IMR-90 (cell line): ENCODE results near the gene LOX. TPM values are rescaled to one million over a fixed set of nuclear protein-coding genes. Genes with fewer than 3 reads are reported as not detected.
A peak's percentile ranks its signal among the peaks of the same experiment; 100 is the strongest.

Source experiments
- ATAC-seq: fragments of 200-7000 bp; cut with Tn5 transposase; 2 replicates; pipeline ENCODE4 v1.9.1; 2020; ENCODE audit warnings: low read depth, mild to moderate bottlenecking, moderate library complexity
- BruUV-seq: library from RNA; stranded (reverse); fragments of 400-500 nt; replicated peaks from 2 replicates; lab custom pipeline; 2021; lab: Mats Ljungman, UMichigan
- CTCF ChIA-PET: fragments of 300-600 bp; formaldehyde crosslinking; extraction: SDS; loops from one replicate; lab custom pipeline; 2021; ENCODE audit warnings: antibody characterized with exemption; lab: Yijun Ruan, JAX
- POLR2A ChIA-PET: fragments of 300-600 bp; sonication (Branson Sonifier 250); formaldehyde crosslinking; loops from one replicate; lab custom pipeline; 2022; ENCODE audit warnings: antibody characterized with exemption; ENCODE audit not compliant: unreplicated experiment; lab: Charles Lee
- DNase-seq: peaks from one replicate; pipeline ENCODE4 v3.0.0; 2013
- H2AFZ ChIP-seq: replicated peaks from 2 replicates; pipeline ENCODE3; 2013; ENCODE audit warnings: low read length, mild to moderate bottlenecking; ENCODE audit not compliant: poor library complexity
- H2AK5ac ChIP-seq: 2 replicates; pipeline ENCODE4 v1.6.1; 2013; ENCODE audit warnings: low read depth, low read length, inconsistent platforms
- H2AK9ac ChIP-seq: replicated peaks from 2 replicates; pipeline ENCODE3; 2013; ENCODE audit warnings: mild to moderate bottlenecking, low read depth, low read length, moderate library complexity; ENCODE audit not compliant: poor library complexity
- H2BK120ac ChIP-seq: 2 replicates; pipeline ENCODE4 v1.6.1; 2013; ENCODE audit warnings: low read depth, low read length, inconsistent platforms
- H2BK15ac ChIP-seq: 3 replicates; pipeline ENCODE4 v1.6.1; 2013; ENCODE audit warnings: low read depth, low read length, inconsistent platforms
- H2BK20ac ChIP-seq: 2 replicates; pipeline ENCODE4 v1.6.1; 2013; ENCODE audit warnings: low read depth, mild to moderate bottlenecking, inconsistent platforms, low read length, moderate library complexity
- H2BK5ac ChIP-seq: 2 replicates; pipeline ENCODE4 v1.6.1; 2013; ENCODE audit warnings: mild to moderate bottlenecking, low read depth, low read length, inconsistent platforms; ENCODE audit not compliant: poor library complexity, severe bottlenecking
- H3K14ac ChIP-seq: replicated peaks from 2 replicates; pipeline ENCODE4 v1.6.1; 2013; ENCODE audit warnings: low read depth, low read length, inconsistent platforms
- H3K18ac ChIP-seq: 2 replicates; pipeline ENCODE4 v1.6.1; 2013; ENCODE audit warnings: low read depth, low read length, control low read depth
- H3K23ac ChIP-seq: 2 replicates; pipeline ENCODE4 v1.6.1; 2013; ENCODE audit warnings: low read depth, low read length, inconsistent platforms
- H3K27ac ChIP-seq: 2 replicates; pipeline ENCODE4 v1.5.1; 2013; ENCODE audit warnings: mild to moderate bottlenecking, control low read depth, low read length; ENCODE audit not compliant: insufficient read depth
- H3K27me3 ChIP-seq: 2 replicates; pipeline ENCODE4 v1.6.1; 2013; ENCODE audit warnings: low read length; ENCODE audit not compliant: control insufficient read depth, insufficient read depth
- H3K36me3 ChIP-seq: 2 replicates; pipeline ENCODE4 v1.6.1; 2013; ENCODE audit warnings: low read length, mixed read lengths; ENCODE audit not compliant: control insufficient read depth, insufficient read depth
- H3K4ac ChIP-seq: 2 replicates; pipeline ENCODE4 v1.6.1; 2013; ENCODE audit warnings: low read depth, low read length, inconsistent platforms
- H3K4me1 ChIP-seq: 2 replicates; pipeline ENCODE4 v1.6.1; 2013; ENCODE audit warnings: low read length, mixed read lengths; ENCODE audit not compliant: control insufficient read depth, insufficient read depth
- H3K4me2 ChIP-seq: 2 replicates; pipeline ENCODE4 v1.6.1; 2013; ENCODE audit warnings: low read depth, mild to moderate bottlenecking, control low read depth, low read length, moderate library complexity
- H3K4me3 ChIP-seq: 2 replicates; pipeline ENCODE4 v1.5.1; 2013; ENCODE audit warnings: low read depth, mild to moderate bottlenecking, control low read depth, low read length, moderate library complexity; ENCODE audit not compliant: insufficient read depth
- H3K56ac ChIP-seq: 2 replicates; pipeline ENCODE4 v1.6.1; 2013; ENCODE audit warnings: low read length, inconsistent platforms; ENCODE audit not compliant: insufficient read depth; ENCODE audit errors: extremely low read depth
- H3K79me1 ChIP-seq, 2 experiments: 2 replicates each; pipeline ENCODE4 v1.6.1; 2013; ENCODE audit warnings: low read length in 2 of 2, inconsistent platforms in 1 of 2, low read depth in 1 of 2
- H3K9ac ChIP-seq: 2 replicates; pipeline ENCODE4 v1.6.1; 2013; ENCODE audit warnings: low read depth, low read length, control low read depth
- H3K9me1 ChIP-seq: 2 replicates; pipeline ENCODE4 v1.6.1; 2013; ENCODE audit warnings: low read length, inconsistent platforms; ENCODE audit not compliant: insufficient read depth
- H3K9me3 ChIP-seq: 2 replicates; pipeline ENCODE4 v1.6.1; 2013; ENCODE audit warnings: low read length; ENCODE audit not compliant: control insufficient read depth, insufficient read depth
- H4K20me1 ChIP-seq: 2 replicates; pipeline ENCODE4 v1.6.1; 2013; ENCODE audit warnings: low read length, inconsistent platforms; ENCODE audit not compliant: insufficient read depth
- H4K5ac ChIP-seq: 2 replicates; pipeline ENCODE4 v1.6.1; 2013; ENCODE audit warnings: mild to moderate bottlenecking, low read depth, low read length, control low read depth
- H4K8ac ChIP-seq, 2 experiments: 2 replicates each; pipeline ENCODE4 v1.6.1; 2013; ENCODE audit warnings: low read depth in 2 of 2, low read length in 2 of 2, control low read depth in 1 of 2, inconsistent platforms in 1 of 2
- H4K91ac ChIP-seq: 2 replicates; pipeline ENCODE4 v1.6.1; 2013; ENCODE audit warnings: low read depth, low read length, inconsistent platforms; ENCODE audit not compliant: insufficient read depth
- BHLHE40 ChIP-seq: fragments of 150-350 bp; IDR thresholded peaks from 2 replicates; pipeline ENCODE4 v1.6.1; 2016; ENCODE audit warnings: mild to moderate bottlenecking, low read depth, low read length
- CEBPB ChIP-seq: IDR thresholded peaks from 2 replicates; pipeline ENCODE4 v1.6.1; 2012; ENCODE audit warnings: low read depth, low read length, improper control_type of control experiment
- CHD1 ChIP-seq: IDR thresholded peaks from 2 replicates; pipeline ENCODE4 v1.6.1; 2012; ENCODE audit warnings: low read depth, low read length, improper control_type of control experiment
- FOS ChIP-seq: fragments of 150-350 bp; IDR thresholded peaks from 2 replicates; pipeline ENCODE4 v1.6.1; 2016; ENCODE audit warnings: low read depth, low read length
- MAFK ChIP-seq: IDR thresholded peaks from 2 replicates; pipeline ENCODE4 v1.6.1; 2012; ENCODE audit warnings: low read depth, low read length, improper control_type of control experiment
- MAZ ChIP-seq: IDR thresholded peaks from 2 replicates; pipeline ENCODE4 v1.6.1; 2012; ENCODE audit warnings: low read depth, mild to moderate bottlenecking, low read length, improper control_type of control experiment, moderate library complexity, borderline replicate concordance
- MXI1 ChIP-seq: IDR thresholded peaks from 2 replicates; pipeline ENCODE4 v1.6.1; 2012; ENCODE audit warnings: low read depth, mild to moderate bottlenecking, low read length, moderate library complexity, borderline replicate concordance
- NFE2L2 ChIP-seq: fragments of 150-350 bp; IDR thresholded peaks from 2 replicates; pipeline ENCODE4 v1.6.1; 2016; ENCODE audit warnings: low read depth, mild to moderate bottlenecking, low read length
- RAD21 ChIP-seq: IDR thresholded peaks from 2 replicates; pipeline ENCODE4 v1.6.1; 2012; ENCODE audit warnings: low read length, improper control_type of control experiment
- RCOR1 ChIP-seq: IDR thresholded peaks from 2 replicates; pipeline ENCODE4 v1.6.1; 2012; ENCODE audit warnings: mild to moderate bottlenecking, low read length, improper control_type of control experiment; ENCODE audit not compliant: insufficient replicate concordance
- RFX5 ChIP-seq: IDR thresholded peaks from 2 replicates; pipeline ENCODE4 v1.8.0; 2012; ENCODE audit warnings: low read depth, mild to moderate bottlenecking, low read length, moderate library complexity
- SMC3 ChIP-seq: fragments of 150-350 bp; IDR thresholded peaks from 2 replicates; pipeline ENCODE4 v1.6.1; 2016; ENCODE audit warnings: low read depth, mild to moderate bottlenecking, antibody characterized with exemption, low read length, moderate library complexity
- WGBS, 2 experiments: methylation state at CpG; one replicate each; pipeline versions ENCODE4 v1.1.5 to v1.1.7; 2013; ENCODE audit warnings: missing lambda C conversion rate in 2 of 2; ENCODE audit not compliant: insufficient read length in 1 of 2; ENCODE audit errors: extremely low coverage in 2 of 2; 5-methylcytosine and 5-hydroxymethylcytosine counted together
- dilution Hi-C: fragments of 300-500 bp; cut with HindIII; formaldehyde crosslinking; loops from one replicate; pipeline ENCODE4 v1.14.3; 2018; ENCODE audit warnings: low sequenced_read_pairs; ENCODE audit not compliant: unreplicated experiment
- in situ Hi-C: fragments of 300-500 bp; cut with MboI; formaldehyde crosslinking; loops from 3 replicates; pipeline ENCODE4 v1.14.3; 2019; ENCODE audit warnings: low sequenced_read_pairs, inconsistent platforms, mixed read lengths
- intact Hi-C: fragments of 100-400 bp; cut with micrococcal nuclease; formaldehyde crosslinking; loops from 2 replicates; pipeline ENCODE4 v1.10.0; 2022
- polyA plus RNA-seq, 3 experiments: library from polyadenylated mRNA; depleted of rRNA; stranded (reverse); fragments of >200 nt; gene quantifications; 2 replicates each; pipeline ENCODE4 v1.2.3, GENCODE V29; 2012; ENCODE audit warnings: low replicate concordance in 1 of 3
- total RNA-seq: library from RNA; depleted of rRNA; stranded (reverse); fragments of >200 nt; gene quantifications from 2 replicates; pipeline ENCODE4 v1.2.3, GENCODE V29; 2012
- TF ChIP-seq, protein P1 (sequence below): fragments of 150-350 bp; IDR thresholded peaks from 2 replicates; pipeline ENCODE4 v1.6.1; 2017; ENCODE audit warnings: mild to moderate bottlenecking, antibody characterized with exemption, low read length, low read depth
- TF ChIP-seq, protein P2 (sequence below): conservative IDR thresholded peaks from 2 replicates; pipeline ENCODE4 v1.5.1; 2012; ENCODE audit warnings: mild to moderate bottlenecking, low read depth, low read length, improper control_type of control experiment
- TF ChIP-seq, protein P3 (sequence below): fragments of 150-350 bp; IDR thresholded peaks from 2 replicates; pipeline ENCODE4 v1.6.1; 2016; ENCODE audit warnings: low read depth, mild to moderate bottlenecking, low read length, moderate library complexity, borderline replicate concordance

Gene LOX
- total and polyA plus RNA-seq, 2 of the 4 experiments (the other 2 are of a cell fraction) = 277 to 662 TPM

DNA sequence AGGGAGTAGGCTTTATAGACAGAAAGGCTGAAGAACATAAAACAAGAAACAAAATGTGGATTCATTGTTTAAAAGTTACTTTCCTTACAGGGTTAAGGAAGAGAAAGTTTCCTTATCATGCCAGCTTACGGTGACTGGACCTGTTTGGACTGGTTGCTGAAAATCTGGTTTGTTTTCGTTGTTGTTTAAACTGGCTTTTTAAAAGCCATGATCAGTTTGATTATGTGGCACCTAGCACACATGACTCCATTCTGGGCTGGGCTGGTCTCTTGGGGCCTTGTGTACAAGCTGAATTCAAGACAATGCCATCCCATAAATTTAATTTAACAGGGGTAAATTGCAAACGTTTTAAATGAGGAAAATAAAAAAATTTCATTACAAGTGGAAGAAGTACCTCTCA lies 32.9 kb upstream of the LOX start:
- WGBS, 2 experiments = 86% methylated on average over 1 of the region's 3 CpGs; no CpG with 5 or more reads in 1 of the 2 experiments
- no peaks in the 10 kb centered on the region for H3K36me3 ChIP-seq
- H2BK20ac ChIP-seq = no peak overlapping the region
- no peak overlapping the region for H2BK15ac ChIP-seq
- H2AFZ ChIP-seq = no peak overlapping the region
- no peaks in the 10 kb centered on the region for H3K79me1 ChIP-seq
- H4K8ac ChIP-seq = no peak overlapping the region
- no peak overlapping the region for H3K4me3 ChIP-seq
- H3K9me1 ChIP-seq = 0 out of 2 replicates have a peak, but pooled peaks cover 3% of the 10 kb centered on the region
- ATAC-seq (no peak), DNase-seq (no peak)
- H3K4ac ChIP-seq = no peak overlapping the region
- no peak overlapping the region for H3K27ac ChIP-seq
- H3K18ac ChIP-seq = peak overlapping the region; percentile 29; the same call in 1 of the 2 replicates
- in situ Hi-C loops (no loop called here), dilution Hi-C loops (no loop called here), intact Hi-C loops (no loop called here)
- H2BK120ac ChIP-seq = no peak overlapping the region
- no peak overlapping the region; the same call in 1 of the 2 replicates for H3K14ac ChIP-seq
- no peak for TF ChIP-seq BHLHE40
- TF ChIP-seq, protein P1, sequence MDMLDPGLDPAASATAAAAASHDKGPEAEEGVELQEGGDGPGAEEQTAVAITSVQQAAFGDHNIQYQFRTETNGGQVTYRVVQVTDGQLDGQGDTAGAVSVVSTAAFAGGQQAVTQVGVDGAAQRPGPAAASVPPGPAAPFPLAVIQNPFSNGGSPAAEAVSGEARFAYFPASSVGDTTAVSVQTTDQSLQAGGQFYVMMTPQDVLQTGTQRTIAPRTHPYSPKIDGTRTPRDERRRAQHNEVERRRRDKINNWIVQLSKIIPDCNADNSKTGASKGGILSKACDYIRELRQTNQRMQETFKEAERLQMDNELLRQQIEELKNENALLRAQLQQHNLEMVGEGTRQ = no peak
- no peak for TF ChIP-seq SMC3
- TF ChIP-seq MAFK = no peak
- no peak for TF ChIP-seq RAD21
- no peak for TF ChIP-seq NFE2L2
- TF ChIP-seq, protein P2, sequence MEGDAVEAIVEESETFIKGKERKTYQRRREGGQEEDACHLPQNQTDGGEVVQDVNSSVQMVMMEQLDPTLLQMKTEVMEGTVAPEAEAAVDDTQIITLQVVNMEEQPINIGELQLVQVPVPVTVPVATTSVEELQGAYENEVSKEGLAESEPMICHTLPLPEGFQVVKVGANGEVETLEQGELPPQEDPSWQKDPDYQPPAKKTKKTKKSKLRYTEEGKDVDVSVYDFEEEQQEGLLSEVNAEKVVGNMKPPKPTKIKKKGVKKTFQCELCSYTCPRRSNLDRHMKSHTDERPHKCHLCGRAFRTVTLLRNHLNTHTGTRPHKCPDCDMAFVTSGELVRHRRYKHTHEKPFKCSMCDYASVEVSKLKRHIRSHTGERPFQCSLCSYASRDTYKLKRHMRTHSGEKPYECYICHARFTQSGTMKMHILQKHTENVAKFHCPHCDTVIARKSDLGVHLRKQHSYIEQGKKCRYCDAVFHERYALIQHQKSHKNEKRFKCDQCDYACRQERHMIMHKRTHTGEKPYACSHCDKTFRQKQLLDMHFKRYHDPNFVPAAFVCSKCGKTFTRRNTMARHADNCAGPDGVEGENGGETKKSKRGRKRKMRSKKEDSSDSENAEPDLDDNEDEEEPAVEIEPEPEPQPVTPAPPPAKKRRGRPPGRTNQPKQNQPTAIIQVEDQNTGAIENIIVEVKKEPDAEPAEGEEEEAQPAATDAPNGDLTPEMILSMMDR = no peak
- TF ChIP-seq, protein P3, sequence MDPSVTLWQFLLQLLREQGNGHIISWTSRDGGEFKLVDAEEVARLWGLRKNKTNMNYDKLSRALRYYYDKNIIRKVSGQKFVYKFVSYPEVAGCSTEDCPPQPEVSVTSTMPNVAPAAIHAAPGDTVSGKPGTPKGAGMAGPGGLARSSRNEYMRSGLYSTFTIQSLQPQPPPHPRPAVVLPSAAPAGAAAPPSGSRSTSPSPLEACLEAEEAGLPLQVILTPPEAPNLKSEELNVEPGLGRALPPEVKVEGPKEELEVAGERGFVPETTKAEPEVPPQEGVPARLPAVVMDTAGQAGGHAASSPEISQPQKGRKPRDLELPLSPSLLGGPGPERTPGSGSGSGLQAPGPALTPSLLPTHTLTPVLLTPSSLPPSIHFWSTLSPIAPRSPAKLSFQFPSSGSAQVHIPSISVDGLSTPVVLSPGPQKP = no peak
- TF ChIP-seq CEBPB = no peak
- TF ChIP-seq MXI1 = no peak
- TF ChIP-seq FOS = no peak
- no peak for TF ChIP-seq RFX5
- no peak for TF ChIP-seq CHD1
- TF ChIP-seq MAZ = no peak
- no peak for TF ChIP-seq RCOR1
- no peak overlapping the region for H3K9ac ChIP-seq
- ChIA-PET CTCF (interaction anchor here (0.6 to 1.9 kb wide), 4 partner anchors 9 to 30 kb away, joined by 3 to 5 read pairs (median 4); no protein-coding TSS in a partner anchor), POLR2A (no interaction called here)
- H2AK9ac ChIP-seq = no peak overlapping the region
- H2AK5ac ChIP-seq = no peak overlapping the region
- H3K4me2 ChIP-seq = no peak overlapping the region
- no peaks in the 10 kb centered on the region for H4K20me1 ChIP-seq
- H4K5ac ChIP-seq = no peak overlapping the region
- peaks cover 3% of the 10 kb centered on the region; the same call in 1 of the 2 replicates for H3K4me1 ChIP-seq
- no TSS peak for BruUV-seq
- H3K56ac ChIP-seq = no peak overlapping the region
- no peak overlapping the region for H3K23ac ChIP-seq
- H3K27me3 ChIP-seq = no peaks in the 10 kb centered on the region
- H4K91ac ChIP-seq = no peak overlapping the region
- no peak overlapping the region for H2BK5ac ChIP-seq
- no peaks in the 10 kb centered on the region for H3K9me3 ChIP-seq
